GM19397 (cell line): Measurements from ENCODE around the gene HAGH.

Experiments
- ATAC-seq: cut with Tn5 transposase; IDR thresholded peaks from one replicate; pipeline ENCODE4 v1.9.1; 2021; ENCODE audit warnings: mild to moderate bottlenecking, moderate library complexity; ENCODE audit not compliant: unreplicated experiment

The HAGH gene

DNA sequence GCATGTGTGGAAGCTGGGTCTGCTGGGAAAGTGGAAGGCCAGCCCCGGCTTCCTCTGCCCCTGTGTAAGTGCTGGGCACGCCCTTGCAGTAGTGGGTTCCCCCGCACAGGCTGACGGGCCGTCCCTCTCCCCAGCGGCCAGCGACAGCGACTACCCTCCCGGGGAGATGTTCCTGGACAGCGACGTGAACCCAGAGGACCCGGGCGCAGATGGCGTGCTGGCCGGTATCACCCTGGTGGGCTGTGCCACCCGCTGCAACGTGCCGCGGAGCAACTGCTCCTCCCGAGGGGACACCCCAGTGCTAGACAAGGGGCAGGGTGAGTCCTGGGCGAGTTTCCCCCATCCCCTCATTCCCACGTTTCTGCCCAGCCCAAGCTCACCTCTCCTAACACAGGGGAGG lies 60.8 kb downstream of the HAGH start:
- no peak for ATAC-seq

- no peak for ATAC-seq
Observed at GRCh38 chr16:1764971-1765370, 61.7 kb downstream of the HAGH start.

- no peak for ATAC-seq
Observed at GRCh38 chr16:1763521-1764511, 62.8 kb downstream of the HAGH start.

- no peak for ATAC-seq
Observed at GRCh38 chr16:1762879-1763520, 63.6 kb downstream of the HAGH start.

DNA sequence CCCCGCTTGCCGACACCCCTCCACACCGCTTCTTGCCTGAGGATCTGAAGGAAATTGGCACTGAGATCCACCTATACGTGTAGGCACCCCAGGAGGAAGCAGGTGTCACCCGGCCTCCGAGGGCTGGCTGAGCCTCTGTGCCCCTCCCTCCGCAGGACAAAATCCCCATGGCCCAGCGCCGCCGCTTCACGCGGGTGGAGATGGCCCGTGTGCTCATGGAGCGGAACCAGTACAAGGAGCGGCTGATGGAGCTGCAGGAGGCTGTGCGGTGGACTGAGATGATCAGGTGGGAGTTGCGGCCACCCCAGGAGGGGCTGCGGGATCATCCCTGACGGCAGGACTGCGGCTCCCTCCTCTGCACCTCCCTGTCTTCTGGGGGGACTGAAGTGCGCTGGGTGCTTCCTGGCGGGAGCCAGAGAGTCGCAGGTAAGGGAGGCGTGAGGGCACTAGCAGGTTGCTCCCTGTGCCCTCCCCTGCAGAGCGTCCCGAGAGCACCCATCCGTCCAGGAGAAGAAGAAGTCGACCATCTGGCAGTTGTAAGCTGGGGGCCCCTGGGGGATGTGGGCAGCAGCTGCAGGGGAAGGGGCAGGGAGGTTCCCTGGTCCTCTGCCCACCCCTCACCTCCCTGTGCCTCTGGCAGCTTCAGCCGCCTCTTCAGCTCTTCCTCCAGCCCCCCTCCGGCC lies 64.3 kb downstream of the HAGH start:
- ATAC-seq: no peak

DNA sequence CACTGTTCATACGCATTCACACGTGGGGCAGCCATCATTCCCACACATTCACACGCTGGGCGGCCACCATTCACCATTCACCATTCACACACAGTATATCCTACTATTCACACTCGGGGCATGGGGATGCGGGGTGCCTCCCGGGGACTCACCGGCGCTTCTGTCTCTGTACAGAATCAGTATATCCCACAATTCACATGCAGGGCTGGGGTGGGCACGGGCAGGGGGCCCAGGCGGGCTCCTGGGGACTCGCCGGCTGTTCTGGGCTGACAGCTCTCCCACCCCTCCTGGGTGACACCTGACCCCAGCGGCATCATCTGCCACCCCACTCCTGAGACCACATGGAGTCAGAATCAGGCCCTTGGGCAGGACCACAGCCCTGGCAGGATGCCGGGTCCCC lies 64.9 kb downstream of the HAGH start:
- no peak for ATAC-seq

DNA sequence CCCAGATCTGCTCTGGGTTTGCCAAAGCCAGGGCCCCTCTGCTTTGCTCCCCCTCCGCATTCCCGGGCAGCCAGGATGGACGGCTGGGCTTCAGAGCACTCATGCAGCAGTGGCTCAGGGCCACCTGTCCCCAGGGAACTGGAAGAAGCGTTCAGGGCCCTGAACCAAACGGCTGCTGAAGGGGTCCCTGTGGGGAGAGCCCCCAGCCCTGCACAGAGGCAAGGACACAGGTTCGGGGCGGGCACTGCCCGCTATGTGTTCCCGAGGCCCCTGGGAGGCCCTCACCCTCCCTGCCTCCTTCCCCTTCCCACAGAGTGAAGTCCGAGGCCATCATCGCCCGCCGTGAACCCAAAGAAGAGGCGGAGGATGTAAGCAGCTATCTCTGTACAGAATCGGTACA lies 65.7 kb downstream of the HAGH start:
- no peak for ATAC-seq

GRCh38 chr16:1759511-1759910 lies 67.1 kb downstream of the HAGH start:
- ATAC-seq: no peak

DNA sequence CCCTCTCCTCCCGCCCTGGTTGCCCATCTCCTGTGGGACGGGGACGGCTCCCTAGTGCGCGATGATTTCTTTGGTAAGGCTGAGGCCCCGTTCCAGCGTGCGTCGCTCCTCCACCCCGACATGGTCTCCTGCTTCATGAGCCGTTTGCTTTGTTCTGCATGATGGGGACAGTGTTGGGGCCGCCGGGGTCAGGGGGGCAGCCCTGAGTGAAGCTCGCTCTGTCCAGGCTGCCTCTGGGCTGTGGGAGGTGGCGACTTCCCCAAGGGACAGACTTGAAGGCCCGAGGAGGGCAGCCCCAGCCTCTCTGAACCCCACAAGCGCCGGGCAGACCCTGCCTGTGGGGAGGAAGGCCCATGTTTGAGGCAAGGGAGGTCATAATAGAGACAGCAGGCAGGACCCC lies 67.7 kb downstream of the HAGH start:
- no peak for ATAC-seq

- no peak for ATAC-seq
Observed at GRCh38 chr16:1757714-1758461, 68.7 kb downstream of the HAGH start.
